Panc1 (cell line): ENCODE measurements around the gene APPL2. TPM values are rescaled to one million over a fixed set of nuclear protein-coding genes. Genes with fewer than 3 reads are reported as not detected.

Experiments
- ATAC-seq: fragments of 200-7000 bp; cut with Tn5 transposase; 2 replicates; pipeline ENCODE4 v1.9.1; 2020; ENCODE audit warnings: mild to moderate bottlenecking, moderate library complexity
- BruUV-seq: library from RNA; stranded (reverse); fragments of 400-500 nt; replicated peaks from 2 replicates; lab custom pipeline; 2021; lab: Mats Ljungman, UMichigan
- CTCF ChIA-PET: fragments of 300-600 bp; sonication (Branson Sonifier 250); formaldehyde crosslinking; loops from one replicate; lab custom pipeline; 2022; ENCODE audit warnings: antibody characterized with exemption; lab: Charles Lee
- POLR2A ChIA-PET: fragments of 300-600 bp; sonication (Branson Sonifier 250); formaldehyde crosslinking; loops from one replicate; lab custom pipeline; 2022; ENCODE audit warnings: antibody characterized with exemption; lab: Charles Lee
- DNase-seq: peaks from one replicate; pipeline ENCODE4 v3.0.0-alpha.2; 2010; ENCODE audit warnings: low read depth, low spot score
- H3K27ac ChIP-seq: 2 replicates; pipeline ENCODE4 v1.5.1; 2011; ENCODE audit warnings: mild to moderate bottlenecking, low read length, inconsistent platforms
- H3K27me3 ChIP-seq: fragments of 200-500 bp; sonication (Bioruptor generic); 2 replicates; pipeline ENCODE4 v1.6.0; 2014; ENCODE audit warnings: low read length, inconsistent platforms; ENCODE audit not compliant: control insufficient read depth, insufficient read depth
- H3K36me3 ChIP-seq: fragments of 200-500 bp; sonication (Bioruptor generic); 2 replicates; pipeline ENCODE4 v1.5.1; 2014; ENCODE audit warnings: inconsistent platforms, mild to moderate bottlenecking, low read length, moderate library complexity; ENCODE audit not compliant: control insufficient read depth, insufficient read depth
- H3K4me1 ChIP-seq: 2 replicates; pipeline ENCODE4 v1.5.1; 2011; ENCODE audit warnings: inconsistent platforms, mild to moderate bottlenecking, low read length, moderate library complexity; ENCODE audit not compliant: control insufficient read depth, insufficient read depth
- H3K4me3 ChIP-seq, 2 experiments: 2 replicates each; pipeline ENCODE4 v1.5.1; 2011 to 2012; ENCODE audit warnings: low read depth in 2 of 2, low read length in 2 of 2, mild to moderate bottlenecking in 2 of 2, inconsistent platforms in 1 of 2, moderate library complexity in 1 of 2
- H3K9me3 ChIP-seq: fragments of 200-500 bp; sonication (Bioruptor generic); 2 replicates; pipeline ENCODE4 v1.5.1; 2014; ENCODE audit warnings: low read depth, mild to moderate bottlenecking, inconsistent platforms, low read length, moderate library complexity; ENCODE audit not compliant: control insufficient read depth, insufficient read depth
- POLR2AphosphoS5 ChIP-seq: IDR thresholded peaks from 2 replicates; pipeline ENCODE4 v1.6.1; 2012; ENCODE audit warnings: mild to moderate bottlenecking, low read depth, low read length, moderate library complexity
- REST ChIP-seq, 2 experiments: IDR thresholded peaks; 2 replicates each; pipeline ENCODE4 v1.6.1; 2011 to 2012; ENCODE audit warnings: low read depth in 2 of 2, control low read depth in 1 of 2, low read length in 1 of 2, mild to moderate bottlenecking in 1 of 2, moderate library complexity in 1 of 2; ENCODE audit not compliant: insufficient read depth in 1 of 2
- SIN3A ChIP-seq: IDR thresholded peaks from 2 replicates; pipeline ENCODE4 v1.6.1; 2012; ENCODE audit warnings: low read depth, mild to moderate bottlenecking, low read length, moderate library complexity, borderline replicate concordance; ENCODE audit not compliant: insufficient read depth
- TCF7L2 ChIP-seq: IDR thresholded peaks from 2 replicates; pipeline ENCODE4 v1.6.1; 2011; ENCODE audit warnings: mild to moderate bottlenecking, low read depth, low read length, inconsistent platforms
- in situ Hi-C: cut with HindIII; loops from 2 replicates; pipeline ENCODE4 v1.10.0; 2016; ENCODE audit warnings: low sequenced_read_pairs, low pct_unique_long_range_greater_than_20kb
- intact Hi-C: fragments of 100-400 bp; cut with micrococcal nuclease; formaldehyde crosslinking; loops from one replicate; pipeline ENCODE4 v1.10.0; 2022; ENCODE audit not compliant: unreplicated experiment
- total RNA-seq: library from RNA; stranded (reverse); gene quantifications from one replicate; pipeline ENCODE4 v1.2.1, GENCODE V29; 2021; ENCODE audit not compliant: unreplicated experiment
- TF ChIP-seq, protein P1 (sequence below): fragments of 450-650 bp; IDR thresholded peaks from 2 replicates; pipeline ENCODE4 v1.5.1; 2017; ENCODE audit warnings: mild to moderate bottlenecking

Gene APPL2
- total RNA-seq, 1 experiment from 2014 or later, result 21.2 TPM

- Histone ChIP-seq H3K4me3 (no peak overlapping the region), H3K27me3 (peaks cover 11% of the 10 kb centered on the region), H3K27ac (no peak overlapping the region), H3K4me1 (no peaks in the 10 kb centered on the region), H3K36me3 (no peaks in the 10 kb centered on the region), H3K9me3 (no peaks in the 10 kb centered on the region)
- POLR2A ChIA-PET, result no interaction called here
- in situ Hi-C loops (no loop called here), intact Hi-C loops (no loop called here)
- CTCF ChIA-PET, result no interaction called here
- DNase-seq, result no peak
- TF ChIP-seq POLR2AphosphoS5, result no peak
- no peak for TF ChIP-seq REST (IDR thresholded peaks at IDR 0.05; ENCODE audit: insufficient read depth in 1 of 2, low read depth in 2 of 2, low read length in 1 of 2)
- TF ChIP-seq SIN3A, result no peak
- no peak for TF ChIP-seq TCF7L2
- TF ChIP-seq, protein P1, sequence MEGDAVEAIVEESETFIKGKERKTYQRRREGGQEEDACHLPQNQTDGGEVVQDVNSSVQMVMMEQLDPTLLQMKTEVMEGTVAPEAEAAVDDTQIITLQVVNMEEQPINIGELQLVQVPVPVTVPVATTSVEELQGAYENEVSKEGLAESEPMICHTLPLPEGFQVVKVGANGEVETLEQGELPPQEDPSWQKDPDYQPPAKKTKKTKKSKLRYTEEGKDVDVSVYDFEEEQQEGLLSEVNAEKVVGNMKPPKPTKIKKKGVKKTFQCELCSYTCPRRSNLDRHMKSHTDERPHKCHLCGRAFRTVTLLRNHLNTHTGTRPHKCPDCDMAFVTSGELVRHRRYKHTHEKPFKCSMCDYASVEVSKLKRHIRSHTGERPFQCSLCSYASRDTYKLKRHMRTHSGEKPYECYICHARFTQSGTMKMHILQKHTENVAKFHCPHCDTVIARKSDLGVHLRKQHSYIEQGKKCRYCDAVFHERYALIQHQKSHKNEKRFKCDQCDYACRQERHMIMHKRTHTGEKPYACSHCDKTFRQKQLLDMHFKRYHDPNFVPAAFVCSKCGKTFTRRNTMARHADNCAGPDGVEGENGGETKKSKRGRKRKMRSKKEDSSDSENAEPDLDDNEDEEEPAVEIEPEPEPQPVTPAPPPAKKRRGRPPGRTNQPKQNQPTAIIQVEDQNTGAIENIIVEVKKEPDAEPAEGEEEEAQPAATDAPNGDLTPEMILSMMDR, result no peak
- no peak for ATAC-seq
- BruUV-seq, result no TSS peak
These were observed 23.3 kb upstream of the APPL2 start for GRCh38 chr12:105259226-105259625.

DNA sequence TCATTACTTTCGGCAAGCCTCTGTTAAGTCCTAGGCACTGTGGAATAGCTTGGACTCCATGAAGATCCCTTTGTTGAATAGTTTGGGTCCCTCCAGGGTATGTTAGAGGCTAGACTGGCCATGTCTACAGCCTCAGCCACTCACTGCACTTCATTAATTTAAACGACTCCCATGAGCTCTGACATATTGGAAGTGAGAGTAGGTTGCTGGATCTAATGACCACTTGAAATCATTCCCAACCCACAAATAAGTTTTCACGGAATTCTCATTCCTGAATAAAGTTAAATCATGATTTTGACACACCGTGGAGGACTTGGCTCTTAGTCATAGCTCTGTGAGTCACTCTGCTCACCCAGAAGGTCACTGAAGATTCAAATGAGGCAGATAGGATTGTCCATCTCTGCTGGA lies 21.4 kb upstream of the APPL2 start:
- Histone ChIP-seq H3K27ac (no peak overlapping the region), H3K9me3 (no peaks in the 10 kb centered on the region), H3K4me1 (no peaks in the 10 kb centered on the region), H3K4me3 (no peak overlapping the region), H3K36me3 (no peaks in the 10 kb centered on the region), H3K27me3 (peaks cover 8% of the 10 kb centered on the region)
- POLR2A ChIA-PET, result interaction anchor here (0.6 kb wide), 1 partner anchor 115 kb away, joined by 3 read pairs; no protein-coding TSS in a partner anchor
- DNase-seq (no peak), ATAC-seq (no peak)
- intact Hi-C loops (no loop called here), in situ Hi-C loops (no loop called here)
- BruUV-seq, result no TSS peak
- no peak for TF ChIP-seq POLR2AphosphoS5
- TF ChIP-seq, protein P1, result no peak
- no peak for TF ChIP-seq REST (IDR thresholded peaks at IDR 0.05; ENCODE audit: insufficient read depth in 1 of 2, low read depth in 2 of 2, low read length in 1 of 2)
- no peak for TF ChIP-seq TCF7L2
- TF ChIP-seq SIN3A, result no peak
- CTCF ChIA-PET, result no interaction called here
